Fibroblast of skin of scalp (primary cell): ENCODE measurements around the gene DUOX1.

Source experiments
- DNase-seq: peaks from one replicate; pipeline ENCODE4 v3.0.0-alpha.2; 2013

Gene DUOX1

GRCh38 chr15:45143946-45144345 is 14.2 kb downstream of the DUOX1 start:
- no peak for DNase-seq

GRCh38 chr15:45144775-45145174 is 15.0 kb downstream of the DUOX1 start:
- DNase-seq: no peak

GRCh38 chr15:45146405-45146804 is 16.6 kb downstream of the DUOX1 start:
- no peak for DNase-seq

- DNase-seq: no peak
Observed at GRCh38 chr15:45147606-45148005, 17.8 kb downstream of the DUOX1 start.

- DNase-seq: peak; percentile 14
Observed at GRCh38 chr15:45148076-45149059, 18.6 kb downstream of the DUOX1 start.

GRCh38 chr15:45149060-45149459 is 19.3 kb downstream of the DUOX1 start:
- DNase-seq: no peak

- DNase-seq: no peak
Observed at GRCh38 chr15:45150481-45150880, 20.7 kb downstream of the DUOX1 start.

- no peak for DNase-seq
Observed at GRCh38 chr15:45150997-45151396, 21.2 kb downstream of the DUOX1 start.

- no peak for DNase-seq
Observed at GRCh38 chr15:45151998-45152828, 22.4 kb downstream of the DUOX1 start.

GRCh38 chr15:45155739-45156138 is 25.9 kb downstream of the DUOX1 start:
- DNase-seq: no peak

- peak; percentile 52 for DNase-seq
Observed at GRCh38 chr15:45156744-45157455, 27.1 kb downstream of the DUOX1 start.

- peak; percentile 76 for DNase-seq
Observed at GRCh38 chr15:45157974-45158373, 28.2 kb downstream of the DUOX1 start.

- DNase-seq: no peak
Observed at GRCh38 chr15:45161666-45162065, 31.9 kb downstream of the DUOX1 start.

- peak; percentile 81 for DNase-seq
Observed at GRCh38 chr15:45162771-45163507, 33.1 kb downstream of the DUOX1 start.

- DNase-seq: no peak
Observed at GRCh38 chr15:45163508-45163856, 33.7 kb downstream of the DUOX1 start.

GRCh38 chr15:45164914-45165313 is 35.1 kb downstream of the DUOX1 start:
- no peak for DNase-seq

GRCh38 chr15:45165536-45165935 is 35.7 kb downstream of the DUOX1 start:
- DNase-seq: no peak

- DNase-seq: peak; percentile 90
Observed at GRCh38 chr15:45166834-45167630, 37.2 kb downstream of the DUOX1 start.

- DNase-seq: no peak
Observed at GRCh38 chr15:45167631-45168205, 37.9 kb downstream of the DUOX1 start.

- DNase-seq: no peak
Observed at GRCh38 chr15:45168286-45168685, 38.5 kb downstream of the DUOX1 start.
